Smooth muscle cell (in vitro differentiated cells): ENCODE data around the gene LPP. TPM values are rescaled to one million over a fixed set of nuclear protein-coding genes. Genes with fewer than 3 reads are reported as not detected.
"Not testable (repeated sequence)": the region's sequence is repeated elsewhere in the genome, so short reads cannot be mapped to it uniquely, and the experiment has no call there.

Experiments used
- DNase-seq: peaks from one replicate; lab custom pipeline; 2025; ENCODE audit not compliant: unreplicated experiment; lab: John Stamatoyannopoulos, UW
- H2AFZ ChIP-seq: fragments of 200-600 bp; sonication (generic); 2 replicates; pipeline ENCODE4 v1.6.0; 2016; ENCODE audit warnings: antibody characterized with exemption, low read depth, mild to moderate bottlenecking
- H3F3A ChIP-seq: fragments of 200-600 bp; sonication (generic); 2 replicates; pipeline ENCODE4 v1.6.0; 2017; ENCODE audit warnings: antibody characterized with exemption, low read depth
- H3K27ac ChIP-seq: fragments of 200-600 bp; sonication (generic); 2 replicates; pipeline ENCODE4 v1.5.1; 2016; ENCODE audit warnings: low read depth, mild to moderate bottlenecking
- H3K27me3 ChIP-seq: fragments of 200-600 bp; sonication (generic); 2 replicates; pipeline ENCODE4 v1.6.1; 2016; ENCODE audit warnings: low read depth, mild to moderate bottlenecking
- H3K36me3 ChIP-seq: fragments of 200-600 bp; sonication (generic); 2 replicates; pipeline ENCODE4 v1.5.1; 2016; ENCODE audit warnings: low read depth
- H3K4me1 ChIP-seq: fragments of 200-600 bp; sonication (generic); 2 replicates; pipeline ENCODE4 v1.5.1; 2016; ENCODE audit warnings: low read depth
- H3K4me2 ChIP-seq: fragments of 200-600 bp; sonication (generic); 2 replicates; pipeline ENCODE4 v1.6.0; 2016; ENCODE audit warnings: mild to moderate bottlenecking
- H3K4me3 ChIP-seq: fragments of 200-600 bp; sonication (generic); 2 replicates; pipeline ENCODE4 v1.5.1; 2016; ENCODE audit warnings: mild to moderate bottlenecking
- H3K79me2 ChIP-seq: fragments of 200-600 bp; sonication (generic); 2 replicates; pipeline ENCODE4 v1.6.0; 2016; ENCODE audit warnings: low read depth, mild to moderate bottlenecking
- H3K9ac ChIP-seq: fragments of 200-600 bp; sonication (generic); 2 replicates; pipeline ENCODE4 v1.6.0; 2016; ENCODE audit warnings: low read depth
- H3K9me3 ChIP-seq: fragments of 200-600 bp; sonication (generic); replicated peaks from 2 replicates; pipeline ENCODE4 v1.5.1; 2016; ENCODE audit warnings: low read depth
- H4K20me1 ChIP-seq: fragments of 200-600 bp; sonication (generic); 2 replicates; pipeline ENCODE4 v1.6.0; 2016; ENCODE audit warnings: low read depth
- WGBS: methylation state at CpG from one replicate; pipeline ENCODE4 v1.1.7; 2016; ENCODE audit warnings: low lambda C conversion rate; 5-methylcytosine and 5-hydroxymethylcytosine counted together
- polyA plus RNA-seq: library from polyadenylated mRNA; unstranded; fragments of >200 nt; fragmentation: Nextera tagmentation; extraction: Ambion mirVana; gene quantifications from 2 replicates; pipeline ENCODE4 v1.2.1, GENCODE V29; 2016
- total RNA-seq: library from RNA; depleted of rRNA; stranded (reverse); fragments of >200 nt; gene quantifications from 2 replicates; pipeline ENCODE4 v1.2.3, GENCODE V29; 2014
- TF ChIP-seq, protein P1 (sequence below): fragments of 200-600 bp; sonication (generic); IDR thresholded peaks from 2 replicates; pipeline ENCODE4 v1.5.1; 2017; ENCODE audit warnings: borderline replicate concordance, mild to moderate bottlenecking, antibody characterized with exemption; ENCODE audit not compliant: insufficient read depth, poor library complexity, severe bottlenecking

The LPP gene
- total and polyA plus RNA-seq, 2 experiments from 2014 or later, result 42.3 to 128 TPM

DNA sequence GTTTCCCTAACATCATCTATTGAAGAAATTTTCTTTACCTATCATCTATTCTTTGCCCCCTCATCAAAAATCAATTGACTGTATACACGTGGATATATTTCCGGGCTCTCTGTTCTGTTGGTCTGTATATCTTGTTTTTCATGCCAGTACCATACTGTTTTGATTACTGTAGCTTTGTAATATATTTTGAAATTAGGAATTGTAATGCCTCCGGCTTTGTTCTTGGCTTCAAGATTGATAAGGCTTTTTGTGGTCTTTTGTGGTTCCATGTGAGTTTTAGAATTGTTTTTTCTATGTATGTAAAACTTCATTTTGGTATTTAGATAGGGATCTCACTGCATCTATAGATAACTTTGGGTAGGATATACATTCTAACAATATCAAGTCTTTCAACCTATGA lies 454.4 kb downstream of the LPP start:
- H3K27ac ChIP-seq, result no peak overlapping the region
- H3K9me3 ChIP-seq, result peaks cover 7% of the 10 kb centered on the region
- H2AFZ ChIP-seq, result no peak overlapping the region
- H3K79me2 ChIP-seq, result peaks cover 22% of the 10 kb centered on the region
- no peaks in the 10 kb centered on the region for H3K27me3 ChIP-seq
- no peak overlapping the region for H3K4me2 ChIP-seq
- H3K4me1 ChIP-seq, result no peaks in the 10 kb centered on the region
- no peak overlapping the region for H3K4me3 ChIP-seq
- H3F3A ChIP-seq, result peaks cover 5% of the 10 kb centered on the region
- no peak overlapping the region for H3K9ac ChIP-seq
- H4K20me1 ChIP-seq, result peaks cover 6% of the 10 kb centered on the region
- 97% methylated on average over 3 of the region's 3 CpGs for WGBS
- no peak for DNase-seq
- peaks cover 21% of the 10 kb centered on the region for H3K36me3 ChIP-seq
- TF ChIP-seq, protein P1, sequence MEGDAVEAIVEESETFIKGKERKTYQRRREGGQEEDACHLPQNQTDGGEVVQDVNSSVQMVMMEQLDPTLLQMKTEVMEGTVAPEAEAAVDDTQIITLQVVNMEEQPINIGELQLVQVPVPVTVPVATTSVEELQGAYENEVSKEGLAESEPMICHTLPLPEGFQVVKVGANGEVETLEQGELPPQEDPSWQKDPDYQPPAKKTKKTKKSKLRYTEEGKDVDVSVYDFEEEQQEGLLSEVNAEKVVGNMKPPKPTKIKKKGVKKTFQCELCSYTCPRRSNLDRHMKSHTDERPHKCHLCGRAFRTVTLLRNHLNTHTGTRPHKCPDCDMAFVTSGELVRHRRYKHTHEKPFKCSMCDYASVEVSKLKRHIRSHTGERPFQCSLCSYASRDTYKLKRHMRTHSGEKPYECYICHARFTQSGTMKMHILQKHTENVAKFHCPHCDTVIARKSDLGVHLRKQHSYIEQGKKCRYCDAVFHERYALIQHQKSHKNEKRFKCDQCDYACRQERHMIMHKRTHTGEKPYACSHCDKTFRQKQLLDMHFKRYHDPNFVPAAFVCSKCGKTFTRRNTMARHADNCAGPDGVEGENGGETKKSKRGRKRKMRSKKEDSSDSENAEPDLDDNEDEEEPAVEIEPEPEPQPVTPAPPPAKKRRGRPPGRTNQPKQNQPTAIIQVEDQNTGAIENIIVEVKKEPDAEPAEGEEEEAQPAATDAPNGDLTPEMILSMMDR, result no peak

DNA sequence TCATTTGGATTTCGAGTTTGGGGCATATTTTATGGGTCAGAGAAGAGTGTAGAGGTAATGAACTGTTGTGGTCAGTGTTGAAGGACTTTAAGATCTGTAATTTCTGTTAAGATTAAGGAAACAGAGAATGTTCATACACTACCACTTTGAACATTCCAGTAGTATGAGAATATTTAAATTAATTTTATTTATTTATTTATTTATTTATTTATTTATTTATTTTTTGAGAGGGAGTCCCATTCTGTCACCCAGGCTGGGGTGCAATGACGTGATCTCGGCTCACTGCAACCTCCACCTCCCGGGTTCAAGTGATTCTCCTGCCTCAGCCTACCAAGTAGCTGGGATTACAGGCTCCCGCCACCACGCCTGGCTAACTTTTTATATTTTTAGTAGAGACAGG lies 459.8 kb downstream of the LPP start:
- H3K9me3 ChIP-seq, H3K9ac ChIP-seq, H3F3A ChIP-seq, H3K4me3 ChIP-seq, H4K20me1 ChIP-seq, H2AFZ ChIP-seq, H3K4me1 ChIP-seq, DNase-seq, H3K27me3 ChIP-seq, H3K4me2 ChIP-seq, H3K27ac ChIP-seq: not testable (repeated sequence)
- H3K36me3 ChIP-seq, result peaks cover 13% of the 10 kb centered on the region
- peaks cover 60% of the 10 kb centered on the region for H3K79me2 ChIP-seq
- WGBS, result 100% methylated on average over 6 of the region's 6 CpGs

DNA sequence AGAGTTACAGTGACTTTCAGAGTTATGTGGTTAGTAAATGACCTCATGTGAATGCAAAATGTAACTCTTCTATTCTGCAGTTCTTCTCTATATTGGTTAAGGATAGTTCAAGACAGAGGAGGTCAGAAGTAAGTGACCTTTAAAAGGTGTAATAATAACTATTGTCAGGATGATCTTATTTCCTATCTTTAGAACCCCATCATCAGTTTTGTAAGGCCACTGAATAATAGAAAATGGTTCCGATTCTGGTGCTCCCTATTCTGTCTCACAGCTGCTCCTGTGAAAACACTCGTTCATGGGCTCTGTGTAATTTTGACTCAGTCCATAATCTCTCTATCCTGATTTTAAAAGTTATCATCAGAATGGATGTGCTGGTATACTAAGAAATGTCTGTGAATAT lies 463.3 kb downstream of the LPP start:
- Histone ChIP-seq H3K79me2 (peaks cover 65% of the 10 kb centered on the region), H3K9me3 (no peaks in the 10 kb centered on the region), H3K9ac (no peak overlapping the region), H2AFZ (no peak overlapping the region), H3K27ac (no peak overlapping the region), H3F3A (no peaks in the 10 kb centered on the region), H3K4me1 (no peaks in the 10 kb centered on the region), H4K20me1 (peaks cover 23% of the 10 kb centered on the region), H3K27me3 (no peaks in the 10 kb centered on the region), H3K4me2 (no peak overlapping the region), H3K4me3 (no peak overlapping the region), H3K36me3 (no peaks in the 10 kb centered on the region)
- no peak for DNase-seq
- WGBS, result 93% methylated on average over 2 of the region's 2 CpGs
- TF ChIP-seq, protein P1, result no peak

GRCh38 chr3:188617988-188618701 lies 464.2 kb downstream of the LPP start:
- Histone ChIP-seq H3F3A (no peaks in the 10 kb centered on the region), H3K27me3 (no peaks in the 10 kb centered on the region), H3K36me3 (no peaks in the 10 kb centered on the region), H3K79me2 (peaks cover 64% of the 10 kb centered on the region), H3K9ac (no peak overlapping the region), H3K4me2 (no peak overlapping the region), H3K27ac (no peak overlapping the region), H3K4me3 (no peak overlapping the region), H4K20me1 (peaks cover 25% of the 10 kb centered on the region), H3K9me3 (no peaks in the 10 kb centered on the region), H2AFZ (no peak overlapping the region), H3K4me1 (no peaks in the 10 kb centered on the region)
- WGBS, result 97% methylated on average over 5 of the region's 5 CpGs
- DNase-seq, result no peak
- TF ChIP-seq, protein P1, result no peak
